GM11168 (cell line): ENCODE measurements around the gene PAK4.

Experiments
- in situ Hi-C: fragments of 300-500 bp; cut with MboI; formaldehyde crosslinking; loops from one replicate; pipeline ENCODE4 v1.12.0; 2022; ENCODE audit warnings: low sequenced_read_pairs; ENCODE audit not compliant: unreplicated experiment

PAK4 gene

GRCh38 chr19:39145180-39145953, 19.8 kb downstream of the PAK4 start:
- in situ Hi-C loops: no loop called here

GRCh38 chr19:39146091-39146490, 20.5 kb downstream of the PAK4 start:
- in situ Hi-C loops: no loop called here

- in situ Hi-C loops: no loop called here
Measured at GRCh38 chr19:39146686-39147450, 21.3 kb downstream of the PAK4 start.

DNA sequence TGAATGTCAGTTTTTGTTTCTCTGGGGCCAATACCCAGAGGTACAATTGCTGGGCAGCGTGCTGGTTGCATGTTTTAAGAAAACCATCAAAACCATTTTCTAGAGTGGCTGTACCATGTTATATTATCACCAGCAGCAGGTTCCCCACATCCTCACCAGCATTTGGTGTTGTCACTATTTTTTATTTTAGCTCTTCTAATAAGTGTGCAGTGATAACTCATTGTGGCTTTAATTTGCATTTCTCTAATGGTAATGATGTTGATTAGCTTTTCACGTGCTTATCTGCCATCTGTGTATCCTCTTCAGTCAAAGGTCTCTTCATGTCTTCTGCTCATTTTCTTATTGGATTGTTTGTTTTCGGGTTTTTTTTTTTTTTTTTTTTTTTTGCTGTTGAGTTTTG, 21.9 kb downstream of the PAK4 start:
- in situ Hi-C loops: no loop called here

GRCh38 chr19:39148939-39149529, 23.4 kb downstream of the PAK4 start:
- in situ Hi-C loops: no loop called here

DNA sequence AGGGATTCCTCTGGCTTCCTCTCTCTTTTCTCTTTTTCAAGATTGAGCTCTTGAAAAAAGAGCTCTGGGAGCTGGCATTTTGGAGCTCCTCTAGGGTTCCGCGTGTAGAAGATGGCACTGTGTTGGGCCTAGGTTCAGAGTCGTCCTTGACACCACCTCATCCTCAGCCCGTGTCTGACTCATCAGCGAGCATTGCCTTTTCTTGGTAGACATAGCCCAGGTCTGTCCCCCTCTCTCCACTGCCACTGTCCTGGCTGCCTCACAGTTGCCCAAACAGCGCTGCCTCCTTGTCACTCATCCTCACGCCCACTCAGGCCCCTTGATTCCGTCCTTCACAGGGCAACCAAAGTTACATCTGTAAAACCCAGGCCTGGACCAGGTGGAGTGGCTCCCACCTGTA, 24.6 kb downstream of the PAK4 start:
- in situ Hi-C loops: no loop called here

GRCh38 chr19:39150807-39151600, 25.4 kb downstream of the PAK4 start:
- in situ Hi-C loops: no loop called here

DNA sequence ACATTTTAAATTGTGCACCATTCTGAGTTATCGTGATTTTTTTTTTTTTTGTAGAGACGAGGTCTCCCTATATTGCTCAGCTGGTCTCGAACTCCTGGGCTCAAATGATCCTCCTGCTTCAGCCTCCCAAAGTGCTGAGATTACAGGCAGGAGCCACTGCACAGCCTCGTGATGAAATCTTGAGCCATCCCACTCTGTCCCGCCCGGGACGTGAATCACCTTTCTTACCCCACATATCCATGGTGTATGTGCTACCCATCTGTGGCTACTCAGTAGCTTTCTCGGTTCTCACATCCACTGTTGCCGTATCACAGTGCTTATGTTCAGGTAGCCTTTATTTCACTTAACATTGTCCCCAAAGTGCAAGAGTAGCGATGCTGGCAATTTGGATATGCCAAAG, 26.5 kb downstream of the PAK4 start:
- in situ Hi-C loops: no loop called here

DNA sequence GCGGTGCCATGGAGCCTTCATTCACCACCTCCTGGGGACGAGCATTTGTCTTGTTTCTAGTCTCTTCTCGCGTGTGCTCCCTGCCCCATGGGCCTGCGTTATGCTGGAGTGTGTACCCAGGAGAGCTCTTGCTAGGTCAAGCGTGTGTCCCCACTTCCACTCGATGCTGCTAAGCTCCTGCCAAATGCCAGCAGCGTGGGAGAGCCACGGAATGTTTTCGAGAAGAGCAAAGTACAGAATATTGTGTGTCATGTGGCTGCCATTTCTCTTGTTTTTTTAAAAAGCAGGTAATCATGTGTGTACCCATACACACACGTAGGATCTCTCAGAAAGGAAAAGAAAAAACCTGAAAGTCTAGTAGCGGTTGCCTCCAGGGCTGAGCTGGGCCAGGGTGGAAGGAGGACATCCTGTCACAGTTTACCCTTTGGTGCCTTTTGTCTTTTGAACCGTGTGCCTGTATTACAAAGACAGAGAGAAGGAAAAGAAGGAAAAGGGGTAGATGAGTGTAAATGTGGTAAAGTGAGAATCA, 28.6 kb downstream of the PAK4 start:
- in situ Hi-C loops: no loop called here

- in situ Hi-C loops: no loop called here
Measured at GRCh38 chr19:39154629-39155100, 29.1 kb downstream of the PAK4 start.

DNA sequence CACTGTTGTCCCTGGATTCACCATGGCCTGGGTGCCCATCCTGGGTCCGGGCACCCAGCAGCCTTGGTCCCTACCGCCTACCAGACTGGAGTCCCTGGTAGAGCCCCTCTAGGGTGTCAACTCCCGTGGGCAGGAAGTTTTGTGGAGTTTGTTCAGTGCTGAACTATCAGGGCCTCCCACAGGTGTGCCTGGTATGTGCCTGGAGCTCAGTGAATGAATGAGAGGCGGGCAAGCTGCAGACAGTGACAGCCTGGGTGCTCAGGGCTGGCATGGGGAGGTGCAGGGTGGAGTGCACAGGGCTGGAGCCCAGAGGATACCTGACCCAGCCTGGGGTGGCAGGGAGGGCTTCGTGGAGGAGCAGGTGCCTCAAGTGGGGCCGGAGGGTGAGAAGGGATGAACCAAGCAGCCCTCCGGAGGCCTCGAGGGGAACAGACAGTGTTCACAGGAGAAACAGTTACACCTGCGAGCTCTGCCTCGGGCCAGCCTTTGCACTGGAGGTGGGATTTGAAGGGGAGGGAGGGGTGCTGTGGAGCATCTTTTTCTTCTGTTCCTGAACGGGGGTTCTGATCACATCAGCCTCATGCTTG, 29.6 kb downstream of the PAK4 start:
- in situ Hi-C loops: no loop called here

DNA sequence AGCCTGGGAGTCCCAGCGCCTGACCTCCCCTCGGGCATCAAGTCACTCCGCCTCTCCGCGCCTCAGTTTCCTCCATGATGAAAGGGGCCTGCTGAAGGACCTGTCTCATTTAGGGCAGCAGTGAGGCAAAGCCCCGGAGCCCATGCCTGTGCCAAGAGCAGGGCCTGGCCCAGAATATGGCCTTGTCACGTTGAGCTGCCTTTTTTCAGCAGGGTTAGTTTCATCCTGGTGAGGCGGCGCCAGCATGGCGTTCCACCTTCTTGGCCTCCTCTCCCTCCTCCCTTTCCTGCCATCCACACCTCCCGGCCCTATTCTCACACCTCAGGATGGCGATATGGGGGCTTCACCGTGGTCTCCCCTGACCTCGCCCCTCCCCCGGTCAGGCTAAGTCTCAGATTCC, 30.2 kb downstream of the PAK4 start:
- in situ Hi-C loops: no loop called here

DNA sequence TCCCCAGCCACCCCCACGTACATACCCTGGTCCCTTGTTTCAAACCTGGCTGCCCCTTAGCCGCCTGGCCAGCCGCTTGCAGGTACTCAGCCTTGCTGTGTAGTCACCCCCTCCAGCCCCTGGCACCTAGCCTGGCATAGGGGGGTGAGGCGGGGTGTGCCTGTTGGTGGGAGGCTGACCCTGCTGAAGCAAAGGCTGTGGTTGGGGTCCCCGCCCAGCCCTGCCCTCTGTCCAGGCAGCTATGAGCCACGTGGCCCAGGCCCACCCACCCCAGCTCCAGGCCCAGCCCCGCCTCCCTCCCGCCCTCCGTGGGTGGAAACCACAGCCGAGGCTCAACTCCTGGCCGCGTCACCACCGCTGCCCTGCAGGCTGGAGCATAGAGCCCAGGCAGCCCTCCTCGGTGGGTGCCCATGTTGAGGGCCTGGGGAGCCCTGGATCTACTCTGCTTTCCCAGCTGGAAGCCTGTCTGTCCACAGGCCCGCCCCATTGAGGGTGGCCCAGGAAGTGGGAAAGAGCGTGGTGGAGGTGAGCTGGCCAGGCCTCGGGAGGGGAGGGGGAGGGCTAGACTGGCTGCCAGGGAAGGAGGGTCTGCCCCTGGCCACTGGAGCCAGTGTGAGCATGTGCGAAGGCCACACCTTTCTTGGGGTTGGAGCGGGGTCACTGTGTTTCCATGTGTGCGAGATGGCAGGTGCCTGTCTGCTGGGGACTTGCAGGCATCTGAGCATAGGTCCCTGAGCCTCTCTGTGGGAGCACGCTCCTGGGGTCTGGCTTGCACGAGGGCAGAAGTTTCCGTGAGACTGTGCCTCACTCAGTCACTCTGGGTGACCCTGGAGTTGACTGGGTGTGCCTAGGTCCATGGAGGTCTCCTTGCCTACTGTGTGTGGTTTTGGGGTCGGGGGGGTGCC, 31.0 kb downstream of the PAK4 start:
- in situ Hi-C loops: no loop called here

GRCh38 chr19:39157275-39157996, 31.9 kb downstream of the PAK4 start:
- in situ Hi-C loops: no loop called here

DNA sequence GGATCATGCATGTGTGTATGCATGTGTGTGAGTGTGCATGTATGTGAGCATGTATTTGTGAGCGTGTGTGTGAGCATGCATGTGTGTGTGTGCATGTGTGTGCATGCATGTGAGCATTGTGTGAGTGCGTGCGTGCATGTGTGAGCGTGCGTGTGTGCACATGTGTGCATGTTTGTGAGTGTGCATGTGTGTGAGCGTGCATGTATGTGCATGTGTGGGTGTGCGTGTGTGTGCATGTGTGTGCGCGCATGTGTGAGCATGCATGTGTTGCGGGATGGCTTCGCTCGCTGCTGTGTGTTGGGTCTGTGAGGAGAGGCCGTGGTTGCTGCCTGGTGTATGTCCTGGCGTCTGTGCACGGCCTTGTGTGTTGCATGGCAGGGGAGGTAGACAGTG, 32.4 kb downstream of the PAK4 start:
- in situ Hi-C loops: no loop called here

GRCh38 chr19:39158646-39159260, 33.2 kb downstream of the PAK4 start:
- in situ Hi-C loops: no loop called here

DNA sequence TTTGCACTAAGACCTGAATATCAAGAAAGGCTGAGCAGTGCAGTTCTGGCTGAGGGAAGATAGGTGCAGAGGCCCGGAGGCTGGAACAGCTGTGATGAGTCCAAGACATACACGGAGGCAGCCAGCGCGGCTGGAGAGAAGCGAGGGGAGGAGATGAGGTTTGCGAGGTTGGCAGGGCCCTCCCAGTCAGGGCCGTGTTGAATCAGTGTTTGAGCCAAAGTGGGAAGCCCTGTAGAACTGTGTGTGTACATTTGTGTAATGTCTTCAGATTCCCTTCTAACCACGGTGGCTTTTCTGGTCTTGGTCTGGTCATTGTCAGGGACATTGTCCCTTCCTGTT, 34.9 kb downstream of the PAK4 start:
- in situ Hi-C loops: no loop called here
